ENCODE measurements around the gene BPIFA3.

- TF ChIP-seq RAD21 (IDR thresholded peaks at IDR 0.05 in 1 of 2, conservative IDR thresholded peaks at IDR 0.05 in 1 of 2; ENCODE audit: low read depth in 2 of 2, low read length in 2 of 2) = no peak
- TF ChIP-seq RFX5 (IDR thresholded peaks at IDR 0.05; ENCODE audit: borderline replicate concordance, low read depth, low read length) = no peak
These were observed 18.1 kb upstream of the BPIFA3 start for GRCh38 chr20:33199026-33199425.

All from H1 (cell line).